A673 (cell line): Measurements from ENCODE around the gene LFNG. TPM values are rescaled to one million over a fixed set of nuclear protein-coding genes. Genes with fewer than 3 reads are reported as not detected.

Source experiments
- BruUV-seq: library from RNA; stranded (reverse); fragments of 400-500 nt; replicated peaks from 2 replicates; lab custom pipeline; 2021; lab: Mats Ljungman, UMichigan
- CTCF ChIA-PET: fragments of 300-600 bp; sonication (Branson Sonifier 250); formaldehyde crosslinking; loops from one replicate; lab custom pipeline; 2022; ENCODE audit warnings: antibody characterized with exemption; lab: Charles Lee
- POLR2A ChIA-PET: fragments of 300-600 bp; sonication (Branson Sonifier 250); formaldehyde crosslinking; loops from one replicate; lab custom pipeline; 2022; ENCODE audit warnings: antibody characterized with exemption; ENCODE audit not compliant: low non-redundant PET; lab: Charles Lee
- DNase-seq: peaks from one replicate; pipeline ENCODE4 v3.0.0-alpha.2; 2015; ENCODE audit warnings: low spot score
- H3K27ac ChIP-seq: fragments of 200-600 bp; sonication (generic); 2 replicates; pipeline ENCODE4 v1.5.1; 2016; ENCODE audit warnings: mixed run types, low read depth, mild to moderate bottlenecking, mixed read lengths, antibody characterized with exemption, low read length; ENCODE audit not compliant: poor library complexity, severe bottlenecking
- H3K27me3 ChIP-seq: fragments of 200-600 bp; sonication (generic); replicated peaks from 2 replicates; pipeline ENCODE4 v1.6.1; 2017; ENCODE audit warnings: mixed run types, low read depth, mild to moderate bottlenecking, mixed read lengths, antibody characterized with exemption, low read length; ENCODE audit not compliant: insufficient read depth, poor library complexity
- H3K36me3 ChIP-seq: fragments of 200-600 bp; sonication (generic); 2 replicates; pipeline ENCODE4 v1.6.1; 2016; ENCODE audit warnings: mixed run types, mild to moderate bottlenecking, mixed read lengths, antibody characterized with exemption, low read length; ENCODE audit not compliant: insufficient read depth, poor library complexity, severe bottlenecking
- H3K4me1 ChIP-seq: fragments of 200-600 bp; sonication (generic); 2 replicates; pipeline ENCODE4 v1.6.1; 2017; ENCODE audit warnings: mixed run types, mild to moderate bottlenecking, mixed read lengths, antibody characterized with exemption, low read length; ENCODE audit not compliant: insufficient read depth, poor library complexity, severe bottlenecking
- H3K4me3 ChIP-seq: fragments of 200-600 bp; sonication (generic); 2 replicates; pipeline ENCODE4 v1.5.1; 2016; ENCODE audit warnings: low read depth, mixed run types, mild to moderate bottlenecking, mixed read lengths, low read length; ENCODE audit not compliant: poor library complexity, severe bottlenecking
- H3K9me3 ChIP-seq: fragments of 200-600 bp; sonication (generic); 2 replicates; pipeline ENCODE4 v1.6.1; 2016; ENCODE audit warnings: mixed run types, low read depth, mild to moderate bottlenecking, mixed read lengths, antibody characterized with exemption, low read length; ENCODE audit not compliant: poor library complexity, severe bottlenecking
- EZH2 ChIP-seq: fragments of 200-600 bp; sonication (generic); IDR thresholded peaks from 2 replicates; pipeline ENCODE4 v1.6.1; 2017; ENCODE audit warnings: borderline replicate concordance, low read depth, mild to moderate bottlenecking, mixed read lengths, antibody characterized with exemption, low read length; ENCODE audit not compliant: poor library complexity, severe bottlenecking
- intact Hi-C: fragments of 100-400 bp; cut with micrococcal nuclease; formaldehyde crosslinking; loops from one replicate; pipeline ENCODE4 v1.10.0; 2022; ENCODE audit not compliant: unreplicated experiment
- total RNA-seq: library from RNA; stranded (reverse); gene quantifications from 2 replicates; pipeline ENCODE4 v1.2.3, GENCODE V29; 2021
- TF ChIP-seq, protein P1 (sequence below): fragments of 300-800, 200-600 bp; sonication (generic); conservative IDR thresholded peaks from 2 replicates; pipeline ENCODE4 v1.5.1; 2017; ENCODE audit warnings: low read depth, mild to moderate bottlenecking, antibody characterized with exemption, low read length, moderate library complexity, mixed read lengths

LFNG gene
- total RNA-seq, 1 experiment from 2014 or later = 11.7 TPM

DNA sequence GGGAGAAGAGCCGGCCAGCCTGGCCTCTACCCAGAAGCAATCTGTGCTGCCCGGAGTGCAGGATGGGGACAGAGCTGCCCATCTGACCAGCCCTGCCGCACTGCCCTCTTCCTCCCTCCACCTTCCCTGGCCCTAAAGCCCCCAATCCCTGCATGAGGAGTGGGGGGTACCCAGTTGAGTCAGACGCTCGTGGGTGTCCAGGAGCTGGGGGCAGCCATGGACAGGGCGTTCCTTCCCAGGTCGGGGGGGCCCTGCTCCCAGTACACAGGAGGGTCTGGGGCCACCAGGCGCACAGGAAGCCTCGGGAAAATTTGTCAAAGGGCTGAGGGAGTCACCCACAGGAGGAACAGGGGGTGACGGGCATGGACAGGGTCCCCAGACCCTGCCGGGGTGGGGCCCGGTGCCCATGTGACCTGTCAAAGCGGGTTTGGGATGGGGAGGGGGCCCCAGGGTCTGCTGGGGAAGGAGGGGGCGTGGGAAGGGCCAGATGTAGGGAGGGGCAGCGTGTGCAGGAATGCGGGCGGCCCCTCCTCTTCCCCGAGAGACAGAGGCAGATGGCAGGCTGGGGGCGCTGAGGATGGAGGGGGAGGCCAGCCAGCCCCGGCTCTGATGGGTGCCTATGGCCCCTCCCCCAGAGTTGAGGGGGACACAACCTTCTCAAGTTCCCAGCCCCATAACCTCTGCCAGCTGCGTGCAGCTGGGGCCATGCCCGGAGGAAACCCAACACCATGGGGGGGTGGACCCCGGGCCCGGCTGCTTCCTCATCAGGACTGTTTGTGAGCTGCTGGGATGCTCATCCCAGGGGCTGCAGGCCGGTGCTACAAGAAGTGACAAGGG, 21.9 kb upstream of the LFNG start:
- no peaks in the 10 kb centered on the region for H3K27me3 ChIP-seq
- TF ChIP-seq, protein P1, sequence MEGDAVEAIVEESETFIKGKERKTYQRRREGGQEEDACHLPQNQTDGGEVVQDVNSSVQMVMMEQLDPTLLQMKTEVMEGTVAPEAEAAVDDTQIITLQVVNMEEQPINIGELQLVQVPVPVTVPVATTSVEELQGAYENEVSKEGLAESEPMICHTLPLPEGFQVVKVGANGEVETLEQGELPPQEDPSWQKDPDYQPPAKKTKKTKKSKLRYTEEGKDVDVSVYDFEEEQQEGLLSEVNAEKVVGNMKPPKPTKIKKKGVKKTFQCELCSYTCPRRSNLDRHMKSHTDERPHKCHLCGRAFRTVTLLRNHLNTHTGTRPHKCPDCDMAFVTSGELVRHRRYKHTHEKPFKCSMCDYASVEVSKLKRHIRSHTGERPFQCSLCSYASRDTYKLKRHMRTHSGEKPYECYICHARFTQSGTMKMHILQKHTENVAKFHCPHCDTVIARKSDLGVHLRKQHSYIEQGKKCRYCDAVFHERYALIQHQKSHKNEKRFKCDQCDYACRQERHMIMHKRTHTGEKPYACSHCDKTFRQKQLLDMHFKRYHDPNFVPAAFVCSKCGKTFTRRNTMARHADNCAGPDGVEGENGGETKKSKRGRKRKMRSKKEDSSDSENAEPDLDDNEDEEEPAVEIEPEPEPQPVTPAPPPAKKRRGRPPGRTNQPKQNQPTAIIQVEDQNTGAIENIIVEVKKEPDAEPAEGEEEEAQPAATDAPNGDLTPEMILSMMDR = no peak
- TF ChIP-seq EZH2 = no peak
- no peaks in the 10 kb centered on the region for H3K36me3 ChIP-seq
- ChIA-PET CTCF (no interaction called here), POLR2A (interaction anchor here (0.6 kb wide), 1 partner anchor 963 kb away, joined by 4 read pairs; no protein-coding TSS in a partner anchor)
- H3K9me3 ChIP-seq = no peaks in the 10 kb centered on the region
- intact Hi-C loops = no loop called here
- H3K4me3 ChIP-seq = no peak overlapping the region
- BruUV-seq = no TSS peak
- peaks cover 17% of the 10 kb centered on the region for H3K4me1 ChIP-seq
- H3K27ac ChIP-seq = no peak overlapping the region
- DNase-seq = no peak

GRCh38 chr7:2498708-2499107, 20.9 kb upstream of the LFNG start:
- Histone ChIP-seq H3K36me3 (no peaks in the 10 kb centered on the region), H3K4me1 (peaks cover 27% of the 10 kb centered on the region), H3K4me3 (no peak overlapping the region), H3K27me3 (no peaks in the 10 kb centered on the region), H3K27ac (no peak overlapping the region), H3K9me3 (no peaks in the 10 kb centered on the region)
- ChIA-PET POLR2A (interaction anchor here (0.6 kb wide), 1 partner anchor 964 kb away, joined by 4 read pairs; no protein-coding TSS in a partner anchor), CTCF (no interaction called here)
- intact Hi-C loops = no loop called here
- no TSS peak for BruUV-seq
- no peak for TF ChIP-seq EZH2
- TF ChIP-seq, protein P1 = no peak
- DNase-seq = no peak

DNA sequence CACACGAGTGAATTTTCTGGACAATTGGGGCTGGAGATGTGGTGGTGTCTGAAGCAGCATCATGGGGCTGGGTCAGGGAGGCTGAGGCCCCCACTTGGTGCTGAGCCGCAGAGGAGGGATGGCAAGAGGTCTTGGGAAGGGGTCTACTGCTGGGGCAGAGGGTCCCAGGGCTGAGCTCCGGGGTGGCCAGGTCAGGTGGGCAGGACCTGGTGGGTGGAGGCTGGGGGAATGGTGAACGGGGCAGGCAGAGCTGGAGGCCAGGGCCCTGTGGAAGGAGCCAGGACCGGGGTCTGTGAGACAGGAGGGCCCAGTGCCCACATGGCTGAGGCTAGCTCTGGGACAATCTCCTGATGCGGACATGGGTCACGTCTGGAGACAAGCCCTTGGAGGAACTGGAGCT, 20.4 kb upstream of the LFNG start:
- no peak for TF ChIP-seq EZH2
- TF ChIP-seq, protein P1 = no peak
- Histone ChIP-seq H3K27me3 (no peaks in the 10 kb centered on the region), H3K4me3 (no peak overlapping the region), H3K9me3 (no peaks in the 10 kb centered on the region), H3K4me1 (peaks cover 27% of the 10 kb centered on the region), H3K36me3 (no peaks in the 10 kb centered on the region), H3K27ac (no peak overlapping the region)
- DNase-seq = no peak
- BruUV-seq = no TSS peak
- ChIA-PET POLR2A (no interaction called here), CTCF (no interaction called here)
- intact Hi-C loops = no loop called here
